Ovary (tissue), 9 donors: ENCODE measurements around the gene RPL18. TPM values are rescaled to one million over a fixed set of nuclear protein-coding genes. Genes with fewer than 3 reads are reported as not detected.

ENCODE experiments used
- DNase-seq, 5 donors: peaks; one replicate each; pipeline ENCODE4 v3.0.0-alpha.2; 2019 to 2020
- H3K27ac ChIP-seq, 2 donors: fragments of 200-600 bp; one replicate each; pipeline versions ENCODE4 v1.5.1 to v1.8.0; 2019 to 2022
- H3K27me3 ChIP-seq: fragments of 200-600 bp; one replicate; pipeline ENCODE4 v1.8.0; 2022
- H3K36me3 ChIP-seq: fragments of 200-600 bp; sonication (generic); one replicate; pipeline ENCODE4 v1.5.1; 2019
- H3K4me1 ChIP-seq: one replicate; pipeline ENCODE4 v1.8.1; 2013; ENCODE audit warnings: mild to moderate bottlenecking, moderate library complexity; ENCODE audit not compliant: insufficient read depth
- H3K4me3 ChIP-seq: fragments of 200-600 bp; sonication (generic); one replicate; pipeline ENCODE4 v1.5.1; 2017
- H3K9me3 ChIP-seq, 2 donors: fragments of 200-600 bp in 1 of 2; sonication (generic) in 1 of 2; one replicate each; pipeline versions ENCODE4 v1.5.1 to v1.8.1; 2013 to 2019; ENCODE audit warnings: mild to moderate bottlenecking in 1 of 2, moderate library complexity in 1 of 2
- CTCF ChIP-seq, 3 donors: fragments of 450-650 bp in 2 of 3; fragments of 200-600 bp in 1 of 3; IDR thresholded peaks; one replicate each; pipeline versions ENCODE4 v1.5.1 to v1.8.0; 2016 to 2022; ENCODE audit warnings: antibody characterized with exemption in 3 of 3, mild to moderate bottlenecking in 1 of 3
- EP300 ChIP-seq: sonication (generic); formaldehyde crosslinking; IDR thresholded peaks from one replicate; pipeline ENCODE4 v1.6.1; 2017; ENCODE audit warnings: antibody characterized with exemption
- POLR2A ChIP-seq: fragments of 450-650 bp; IDR thresholded peaks from one replicate; pipeline ENCODE4 v1.6.1; 2017; ENCODE audit warnings: antibody characterized with exemption, mild to moderate bottlenecking, moderate library complexity
- WGBS, 3 donors: extraction: QIAGEN DNeasy Blood & Tissue Kit in 1 of 3; methylation state at CpG; one replicate each; pipeline versions ENCODE4 v1.1.5 to v1.1.7; 2013 to 2017; 5-methylcytosine and 5-hydroxymethylcytosine counted together
- intact Hi-C, 4 donors: fragments of 100-400 bp; cut with DNase I; formaldehyde crosslinking; loops; one replicate each; pipeline versions ENCODE4 v1.11.0 to v1.15.1; 2022 to 2023
- polyA plus RNA-seq, 2 donors: library from polyadenylated mRNA; stranded (reverse); fragments of 200-250 nt in 1 of 2; fragments of 350-450 nt in 1 of 2; fragmentation: Illumina TruSeq in 1 of 2; extraction: RNeasy Lipid Tissue Mini Kit (QIAGEN cat#74804) in 1 of 2; gene quantifications; one replicate each; pipeline ENCODE4 v1.2.3, GENCODE V29; 2013 to 2014
- total RNA-seq, 7 donors: library from RNA; depleted of rRNA in 2 of 7; stranded (reverse); fragments of >200 nt in 2 of 7; fragmentation: NEBNext Ultra II Directional in 3 of 7; extraction: Animal tissue kit (Norgen Biotek cat#: 25700) in 3 of 7; gene quantifications; one replicate each; pipeline versions ENCODE4 v1.1.0 to v1.2.4, GENCODE V29; 2016 to 2023
- donor health status: DM: no; HTN: no; CAD: no; lungs with moderate emphysema.
- donor health status: DM: no; HTN: no; CAD: no.
- donor health status: Bipolar disorder and iron deficiency.
- donor health status: DM: yes; HTN: yes; CAD: no.
- donor health status: DM: no; HTN: no; CAD: no.
- donor health status: DM: yes; HTN: yes; CAD: no.

Gene RPL18
- total and polyA plus RNA-seq, 9 donors = 1,780 to 8,435 (median 3,584) TPM

DNA sequence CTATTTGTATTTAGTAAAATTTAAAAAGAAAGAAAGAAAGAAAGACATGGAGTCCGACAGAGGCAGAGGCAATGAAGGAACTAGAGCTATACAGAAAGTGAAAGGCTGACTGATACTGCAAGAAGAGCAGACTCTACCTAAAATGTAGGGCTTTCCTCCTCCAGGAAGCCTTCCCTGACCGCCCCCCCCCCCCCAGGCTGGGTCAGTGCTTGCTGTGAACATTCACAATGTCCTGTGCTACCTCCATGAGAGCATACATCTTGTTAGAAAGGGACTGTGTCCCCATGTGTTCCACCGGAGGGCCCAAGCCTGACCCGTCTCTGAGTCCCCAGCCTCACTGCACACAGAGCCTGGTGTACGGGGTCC is 32.7 kb upstream of the RPL18 start:
- no peak for DNase-seq
- Histone ChIP-seq H3K9me3 (no peaks in the 10 kb centered on the region), H3K27me3 (no peaks in the 10 kb centered on the region), H3K36me3 (no peaks in the 10 kb centered on the region), H3K27ac (no peak overlapping the region), H3K4me3 (no peak overlapping the region), H3K4me1 (peaks cover 2% of the 10 kb centered on the region)
- 70 to 86% (median 85%) methylated on average over 5 of the region's 5 CpGs for WGBS, 3 donors
- TF ChIP-seq POLR2A (no peak), EP300 (no peak), CTCF (IDR thresholded peaks at IDR 0.05) (no peak)
- intact Hi-C loops = no loop called here

DNA sequence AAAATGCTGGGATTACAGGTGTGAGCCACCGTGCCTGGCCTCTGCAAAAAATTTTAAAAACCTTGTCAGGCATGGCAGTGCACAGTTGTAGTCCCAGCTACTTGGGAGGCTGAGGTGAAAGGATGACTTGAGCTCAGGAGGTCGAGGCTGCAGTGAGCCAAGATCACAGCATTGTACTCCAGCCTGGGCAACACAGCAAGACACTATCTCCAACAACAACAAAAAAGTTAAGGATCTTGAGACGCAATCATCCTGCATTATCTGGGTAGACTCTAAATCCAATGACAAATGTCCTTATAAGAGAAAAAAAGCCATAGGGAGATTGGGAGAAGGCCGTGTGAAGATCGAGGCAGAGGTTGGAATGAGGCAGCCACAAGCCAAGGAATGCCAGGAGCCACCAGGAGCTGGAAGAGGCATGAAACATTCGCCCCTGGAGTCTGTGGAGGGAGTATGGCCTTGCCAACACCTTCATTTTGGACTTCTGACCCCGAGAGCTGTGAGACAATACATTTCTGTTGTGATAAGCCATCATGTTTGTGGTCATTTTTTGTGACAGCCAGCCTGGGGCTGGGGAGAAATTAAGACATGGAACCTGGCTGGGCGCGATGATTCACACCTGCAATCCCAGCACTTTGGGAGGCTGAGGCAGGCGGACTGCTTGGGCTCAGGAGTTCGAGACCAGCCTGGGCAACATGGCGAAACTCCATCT is 32.1 kb upstream of the RPL18 start:
- 90 to 92% (median 91%) methylated on average over 12 of the region's 12 CpGs for WGBS, 3 donors
- Histone ChIP-seq H3K4me3 (no peak overlapping the region), H3K27me3 (no peaks in the 10 kb centered on the region), H3K27ac (no peak overlapping the region), H3K9me3 (no peaks in the 10 kb centered on the region), H3K36me3 (no peaks in the 10 kb centered on the region), H3K4me1 (peaks cover 2% of the 10 kb centered on the region)
- intact Hi-C loops = no loop called here
- TF ChIP-seq POLR2A = no peak
- no peak for TF ChIP-seq CTCF (IDR thresholded peaks at IDR 0.05)
- TF ChIP-seq EP300 = no peak
- DNase-seq = no peak

GRCh38 chr19:48648134-48648533 is 29.2 kb upstream of the RPL18 start:
- no peak for DNase-seq
- no peaks in the 10 kb centered on the region for H3K9me3 ChIP-seq
- H3K27me3 ChIP-seq = no peaks in the 10 kb centered on the region
- H3K27ac ChIP-seq = no peak overlapping the region
- intact Hi-C loops = loop anchor here in 2 of 4 donors (5.0 to 10.0 kb wide), 3 partner anchors 67 to 319 kb away; partner anchors contain the start of genes FTL (in 1 of the 2) and MAMSTR (in 1 of the 2)
- no peak overlapping the region for H3K4me3 ChIP-seq
- peaks cover 4% of the 10 kb centered on the region for H3K4me1 ChIP-seq
- 57 to 70% (median 69%) methylated on average over 2 of the region's 2 CpGs for WGBS, 3 donors
- TF ChIP-seq EP300 = no peak
- TF ChIP-seq POLR2A = no peak
- TF ChIP-seq CTCF (IDR thresholded peaks at IDR 0.05) = no peak
- no peaks in the 10 kb centered on the region for H3K36me3 ChIP-seq

DNA sequence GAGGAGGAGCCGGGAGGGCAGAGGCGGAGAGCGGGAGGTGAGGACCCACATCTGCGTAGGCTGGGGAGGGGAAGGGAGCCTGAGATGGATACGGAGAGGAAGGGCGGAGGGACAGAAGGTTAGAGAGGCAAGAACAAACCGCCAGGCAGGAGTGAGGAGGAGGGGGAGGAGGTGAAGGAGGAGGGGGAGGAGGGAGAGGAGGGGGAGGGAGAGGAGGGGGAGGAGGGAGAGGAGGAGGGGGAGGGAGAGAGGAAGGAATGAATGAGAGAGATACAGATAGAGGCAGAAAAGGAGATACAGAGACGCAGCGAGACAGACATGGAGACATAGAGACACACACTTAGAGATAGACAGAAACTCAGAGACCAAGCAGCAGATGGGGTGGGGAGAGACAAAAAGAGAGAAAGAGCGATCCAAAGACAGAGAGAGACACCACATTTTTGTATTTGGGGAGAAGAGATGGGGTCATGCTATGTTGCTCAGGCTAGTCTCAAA is 27.8 kb upstream of the RPL18 start:
- H3K9me3 ChIP-seq = no peaks in the 10 kb centered on the region
- peaks cover 4% of the 10 kb centered on the region for H3K4me1 ChIP-seq
- H3K36me3 ChIP-seq = no peaks in the 10 kb centered on the region
- intact Hi-C loops = loop anchor here in 2 of 4 donors (5.0 to 10.0 kb wide), 3 partner anchors 68 to 321 kb away; partner anchors contain the start of genes FTL (in 1 of the 2) and MAMSTR (in 1 of the 2)
- TF ChIP-seq POLR2A (no peak), EP300 (no peak), CTCF (IDR thresholded peaks at IDR 0.05) (no peak)
- 6 to 10% (median 7%) methylated on average over 7 to 10 of the region's 10 CpGs for WGBS, 3 donors
- no peaks in the 10 kb centered on the region for H3K27me3 ChIP-seq
- peak overlapping the region; percentile 92 to 97 for H3K27ac ChIP-seq
- DNase-seq = no peak
- peak overlapping the region; percentile 56 for H3K4me3 ChIP-seq
